Fibroblast of villous mesenchyme (primary cell): ENCODE results near the gene MAFF. TPM values are rescaled to one million over a fixed set of nuclear protein-coding genes. Genes with fewer than 3 reads are reported as not detected.
A peak's percentile ranks its signal among the peaks of the same experiment; 100 is the strongest.

Experiments
- DNase-seq: peaks from one replicate; pipeline ENCODE4 v3.0.0-alpha.2; 2010; ENCODE audit warnings: low read depth
- H3K4me3 ChIP-seq: 2 replicates; pipeline ENCODE4 v1.5.1; 2011; ENCODE audit warnings: low read depth, mild to moderate bottlenecking, low read length
- total RNA-seq: library from RNA; depleted of rRNA; stranded (reverse); fragments of >200 nt; gene quantifications from 2 replicates; pipeline ENCODE4 v1.2.3, GENCODE V29; 2012
- TF ChIP-seq, protein P1 (sequence below): IDR thresholded peaks from 2 replicates; pipeline ENCODE4 v1.5.1; 2012; ENCODE audit warnings: low read depth, mild to moderate bottlenecking, low read length; ENCODE audit not compliant: insufficient read depth

MAFF gene
- total RNA-seq, 1 donor = 19.4 TPM

DNA sequence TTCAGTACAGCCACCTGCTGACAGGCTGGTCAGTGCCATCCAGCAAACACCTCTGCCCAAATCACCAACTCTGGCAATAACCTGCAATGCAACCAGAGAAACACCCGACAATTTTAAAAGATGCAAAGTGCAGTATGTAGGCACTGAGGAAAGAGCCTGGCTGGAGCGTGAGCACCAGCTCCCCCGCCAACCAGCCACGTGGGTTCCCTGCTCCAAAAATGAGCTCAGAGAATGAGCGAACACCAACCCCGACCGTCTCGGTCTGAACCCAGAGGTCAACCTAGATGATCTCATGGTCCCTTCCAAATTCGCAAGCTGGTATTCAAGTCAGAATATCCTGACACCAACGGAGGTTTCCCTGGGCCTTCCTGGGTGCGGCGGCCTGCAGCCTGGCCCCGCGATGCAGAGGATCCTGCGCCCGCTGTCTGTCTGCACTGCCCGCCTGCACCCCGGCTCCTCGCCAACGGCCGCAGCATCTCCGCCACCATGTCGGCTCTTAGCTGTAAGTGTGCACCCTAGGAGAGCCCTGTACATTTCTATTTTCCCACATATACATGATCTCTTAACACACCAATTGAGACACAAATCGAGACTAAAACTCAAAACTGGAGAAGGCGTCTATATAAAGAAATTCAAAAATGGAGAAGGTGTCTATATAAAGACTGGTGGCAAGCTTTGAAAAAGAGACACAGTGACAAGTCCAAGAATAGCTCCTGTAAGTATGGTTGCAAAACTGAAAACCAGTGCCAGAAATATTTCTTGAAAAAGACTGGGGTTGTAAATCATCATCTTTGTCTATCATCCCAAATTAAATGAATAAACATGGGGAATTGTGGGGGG lies 48.2 kb downstream of the MAFF start:
- H3K4me3 ChIP-seq = no peak overlapping the region
- no peak for DNase-seq
- TF ChIP-seq, protein P1, sequence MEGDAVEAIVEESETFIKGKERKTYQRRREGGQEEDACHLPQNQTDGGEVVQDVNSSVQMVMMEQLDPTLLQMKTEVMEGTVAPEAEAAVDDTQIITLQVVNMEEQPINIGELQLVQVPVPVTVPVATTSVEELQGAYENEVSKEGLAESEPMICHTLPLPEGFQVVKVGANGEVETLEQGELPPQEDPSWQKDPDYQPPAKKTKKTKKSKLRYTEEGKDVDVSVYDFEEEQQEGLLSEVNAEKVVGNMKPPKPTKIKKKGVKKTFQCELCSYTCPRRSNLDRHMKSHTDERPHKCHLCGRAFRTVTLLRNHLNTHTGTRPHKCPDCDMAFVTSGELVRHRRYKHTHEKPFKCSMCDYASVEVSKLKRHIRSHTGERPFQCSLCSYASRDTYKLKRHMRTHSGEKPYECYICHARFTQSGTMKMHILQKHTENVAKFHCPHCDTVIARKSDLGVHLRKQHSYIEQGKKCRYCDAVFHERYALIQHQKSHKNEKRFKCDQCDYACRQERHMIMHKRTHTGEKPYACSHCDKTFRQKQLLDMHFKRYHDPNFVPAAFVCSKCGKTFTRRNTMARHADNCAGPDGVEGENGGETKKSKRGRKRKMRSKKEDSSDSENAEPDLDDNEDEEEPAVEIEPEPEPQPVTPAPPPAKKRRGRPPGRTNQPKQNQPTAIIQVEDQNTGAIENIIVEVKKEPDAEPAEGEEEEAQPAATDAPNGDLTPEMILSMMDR = no peak

DNA sequence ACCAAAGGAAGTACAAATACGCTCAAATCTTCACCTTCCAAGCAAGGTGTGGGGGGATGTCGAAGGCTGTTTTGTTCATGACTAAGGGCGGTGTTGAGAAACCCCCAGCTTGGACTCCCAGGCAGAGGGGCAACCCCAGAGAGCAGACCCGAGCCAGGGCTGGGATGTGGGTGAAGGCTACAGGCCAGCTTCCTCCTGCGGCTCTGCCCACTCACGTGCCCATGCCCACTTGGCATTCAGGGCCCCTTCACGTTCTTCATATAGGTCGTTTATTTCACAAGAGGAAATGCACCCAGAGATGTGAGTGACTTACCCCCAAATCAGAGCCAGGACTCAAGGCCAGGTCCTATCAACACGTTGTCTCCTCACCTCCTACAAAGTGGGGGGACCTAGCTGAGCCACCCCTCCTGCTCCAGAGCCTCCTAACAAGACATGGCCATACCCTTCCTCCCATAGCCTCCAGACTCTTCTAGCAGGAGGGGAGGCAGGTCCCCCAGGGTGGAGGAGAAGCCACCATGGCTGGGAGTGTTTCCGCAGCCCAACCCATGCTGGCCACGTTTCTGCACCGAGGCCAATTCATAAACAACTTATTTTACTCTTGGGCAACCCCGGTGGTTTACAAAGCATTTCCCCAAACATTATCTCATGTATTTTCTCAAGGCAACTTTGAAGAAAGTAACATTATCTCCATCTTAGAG lies 49.0 kb downstream of the MAFF start:
- DNase-seq = no peak
- H3K4me3 ChIP-seq = no peak overlapping the region
- TF ChIP-seq, protein P1 = no peak

DNA sequence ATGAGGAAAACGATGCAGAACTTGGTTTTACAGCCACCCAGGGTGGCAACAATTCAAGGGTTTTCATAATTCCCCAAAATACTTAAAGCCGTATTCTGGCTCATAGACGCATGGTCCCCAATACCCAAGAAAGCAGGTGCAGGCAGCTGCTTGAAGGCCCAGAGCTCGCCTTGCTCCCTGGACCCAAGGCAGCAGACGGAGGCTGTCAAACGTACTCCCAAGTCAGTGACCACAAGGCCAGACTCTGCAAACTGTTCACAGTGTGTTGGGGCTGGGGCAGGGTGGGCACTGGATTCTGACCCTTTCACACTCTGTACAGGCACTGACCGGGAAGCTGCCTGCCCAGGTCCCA lies 49.5 kb downstream of the MAFF start:
- H3K4me3 ChIP-seq = no peak overlapping the region
- no peak for DNase-seq
- TF ChIP-seq, protein P1 = no peak

DNA sequence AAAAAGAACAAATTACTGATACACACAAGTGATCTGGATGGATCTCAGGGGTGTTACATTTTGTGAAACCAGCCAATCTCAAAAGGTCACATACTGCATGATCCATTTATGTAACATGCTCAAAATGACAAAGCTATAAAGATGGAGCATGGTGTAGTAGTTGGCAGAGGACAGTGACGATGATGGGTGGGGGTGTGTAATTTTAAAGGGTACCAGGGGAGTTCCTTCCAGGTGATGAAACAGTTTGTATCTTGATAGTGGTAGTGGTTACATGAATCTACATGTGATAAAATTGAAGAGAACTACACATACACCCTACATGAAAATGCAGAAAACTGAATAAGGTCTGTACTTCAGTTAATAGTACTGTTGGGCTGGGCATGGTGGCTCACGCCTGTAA lies 53.9 kb downstream of the MAFF start:
- H3K4me3 ChIP-seq = no peak overlapping the region
- TF ChIP-seq, protein P1 = no peak

DNA sequence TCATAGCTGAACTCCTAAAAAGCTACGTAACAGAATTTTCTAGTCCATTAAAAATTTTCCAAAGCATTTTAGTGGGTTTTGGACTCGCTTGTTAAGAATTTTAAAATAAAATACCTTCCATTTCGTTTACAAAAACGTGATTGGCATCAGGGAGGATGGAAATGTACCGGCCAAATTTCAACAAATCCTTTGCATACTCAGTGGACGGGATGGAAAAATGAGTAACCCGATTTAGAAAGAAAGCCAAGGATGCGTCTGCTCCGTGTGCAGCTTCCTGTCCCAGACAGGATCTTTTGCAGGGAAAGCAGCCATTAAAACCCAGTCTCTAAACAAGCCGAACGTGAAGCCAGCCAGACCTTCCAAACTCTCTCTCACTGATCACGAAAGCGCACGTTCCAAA lies 55.4 kb downstream of the MAFF start:
- TF ChIP-seq, protein P1 = no peak
- H3K4me3 ChIP-seq = peak overlapping the region; percentile 26

More for the DNA sequence above, 53.9 kb downstream of the MAFF start:
- no peak for DNase-seq

DNA sequence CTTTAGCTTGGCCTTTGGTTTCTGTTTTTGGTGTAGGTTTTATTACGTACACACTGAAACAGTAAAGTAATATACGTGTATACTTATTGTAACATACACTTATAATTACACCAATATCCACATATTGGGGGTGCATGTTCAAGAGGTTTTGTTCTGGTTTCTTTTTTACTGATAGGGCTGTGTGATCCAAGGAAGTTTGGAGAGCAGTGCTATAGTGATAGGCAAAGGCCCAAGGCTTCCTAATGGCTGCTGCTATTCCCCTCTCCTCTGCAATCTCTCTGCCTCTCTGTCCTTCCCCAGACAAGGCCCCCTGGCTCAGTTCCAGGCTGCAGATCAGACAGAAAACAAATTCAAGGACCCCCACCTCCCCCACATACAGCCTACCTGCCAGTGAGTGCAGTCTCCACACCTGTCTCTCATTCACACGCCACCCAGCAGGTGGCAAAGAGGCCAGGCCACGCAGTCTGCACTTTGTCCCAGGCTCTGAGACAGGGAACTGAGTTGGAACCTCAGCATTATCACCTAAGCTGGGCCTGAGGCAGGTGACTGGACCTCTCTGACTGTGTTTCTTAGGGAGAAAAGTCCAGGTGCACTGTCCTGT lies 56.0 kb downstream of the MAFF start:
- DNase-seq = no peak
- TF ChIP-seq, protein P1 = no peak
- peak overlapping the region; percentile 26 for H3K4me3 ChIP-seq

More for the DNA sequence above, 55.4 kb downstream of the MAFF start:
- DNase-seq = peak; percentile 85
